ENCODE data around the gene COG4.

- TF ChIP-seq, protein P1, sequence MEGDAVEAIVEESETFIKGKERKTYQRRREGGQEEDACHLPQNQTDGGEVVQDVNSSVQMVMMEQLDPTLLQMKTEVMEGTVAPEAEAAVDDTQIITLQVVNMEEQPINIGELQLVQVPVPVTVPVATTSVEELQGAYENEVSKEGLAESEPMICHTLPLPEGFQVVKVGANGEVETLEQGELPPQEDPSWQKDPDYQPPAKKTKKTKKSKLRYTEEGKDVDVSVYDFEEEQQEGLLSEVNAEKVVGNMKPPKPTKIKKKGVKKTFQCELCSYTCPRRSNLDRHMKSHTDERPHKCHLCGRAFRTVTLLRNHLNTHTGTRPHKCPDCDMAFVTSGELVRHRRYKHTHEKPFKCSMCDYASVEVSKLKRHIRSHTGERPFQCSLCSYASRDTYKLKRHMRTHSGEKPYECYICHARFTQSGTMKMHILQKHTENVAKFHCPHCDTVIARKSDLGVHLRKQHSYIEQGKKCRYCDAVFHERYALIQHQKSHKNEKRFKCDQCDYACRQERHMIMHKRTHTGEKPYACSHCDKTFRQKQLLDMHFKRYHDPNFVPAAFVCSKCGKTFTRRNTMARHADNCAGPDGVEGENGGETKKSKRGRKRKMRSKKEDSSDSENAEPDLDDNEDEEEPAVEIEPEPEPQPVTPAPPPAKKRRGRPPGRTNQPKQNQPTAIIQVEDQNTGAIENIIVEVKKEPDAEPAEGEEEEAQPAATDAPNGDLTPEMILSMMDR (IDR thresholded peaks at IDR 0.05; ENCODE audit: low read length): no peak
- TF ChIP-seq EZH2 (optimal IDR thresholded peaks at IDR 0.05; ENCODE audit: low read depth, low read length) (no peak), EZH2phosphoT487 (IDR thresholded peaks at IDR 0.05; ENCODE audit: low read length) (no peak)
Measured at GRCh38 chr16:70572050-70572925, 48.9 kb upstream of the COG4 start.
